Measurements from ENCODE around the gene TEX19. TPM values are rescaled to one million over a fixed set of nuclear protein-coding genes. Genes with fewer than 3 reads are reported as not detected.
"Not testable (repeated sequence)": the region's sequence is repeated elsewhere in the genome, so short reads cannot be mapped to it uniquely, and the experiment has no call there.

The TEX19 gene
- total and polyA plus RNA-seq, 9 of the 15 experiments (the other 6 are each of a cell fraction or from before 2014, with no cell fraction given), result 0.10 to 4.9 (median 1.9) TPM

- 0 out of 2 replicates have a peak, but pooled peaks have one; percentile 21 for TF ChIP-seq POLR2G (IDR thresholded peaks at IDR 0.05; ENCODE audit: low read depth, low read length)
- no peak for TF ChIP-seq SRSF1 (IDR thresholded peaks at IDR 0.05; ENCODE audit: low read depth, low read length)
- TF ChIP-seq ZNF551 (CRISPR knock-in tag; IDR thresholded peaks at IDR 0.05), result no peak
- TF ChIP-seq HIVEP1 (CRISPR knock-in tag; IDR thresholded peaks at IDR 0.05), result no peak
- TF ChIP-seq KDM2B (CRISPR knock-in tag; IDR thresholded peaks at IDR 0.05), result no peak
- TF ChIP-seq PRPF4 (IDR thresholded peaks at IDR 0.05; ENCODE audit: insufficient read depth, low read depth, low read length, poor library complexity, severe bottlenecking), result no peak
Measured at GRCh38 chr17:82411396-82412053, 52.5 kb downstream of the TEX19 start (continued).

- H3K4me1 ChIP-seq (replicated peaks in 1 of 2; ENCODE audit: control insufficient read depth in 2 of 2, insufficient read depth in 2 of 2, low read length in 2 of 2), result peaks cover 0 to 35% of the 10 kb centered on the region in 2 experiments; a peak in 3 of 5 replicates
- DNase-seq (ENCODE audit: extremely low read depth in 1 of 4, low spot score in 3 of 4); H3K9me1 ChIP-seq (ENCODE audit: control insufficient read depth, insufficient read depth, low read length); H4K20me1 ChIP-seq (replicated peaks; ENCODE audit: control insufficient read depth, insufficient read depth, low read length); FAIRE-seq; H3K4me3 ChIP-seq; H3K9ac ChIP-seq (ENCODE audit: insufficient read depth in 1 of 2, low read depth in 2 of 2, low read length in 2 of 2); H2AFZ ChIP-seq (ENCODE audit: low read depth, low read length); H3K9me3 ChIP-seq (replicated peaks; ENCODE audit: control insufficient read depth, insufficient read depth, low read depth, low read length); ATAC-seq; in situ Hi-C loops (cut with MboI); CTCF ChIA-PET (ENCODE audit: low intra/inter-chr PET ratio); BruUV-seq (replicated peaks); H3K4me2 ChIP-seq (ENCODE audit: insufficient read depth, low read length); H3K27me3 ChIP-seq (ENCODE audit: control insufficient read depth in 2 of 2, insufficient read depth in 2 of 2, low read length in 2 of 2); H3K27ac ChIP-seq (ENCODE audit: extremely low read depth, low read depth, low read length): not testable (repeated sequence)
- POLR2A ChIA-PET, result interaction anchor here (0.6 kb wide), 1 partner anchor 56 kb away, joined by 3 read pairs; no protein-coding TSS in a partner anchor
- intact Hi-C loops (cut with micrococcal nuclease), result loop anchor here (10.0 kb wide), 1 partner anchor 143 kb away; no protein-coding TSS in a partner anchor
- 91% methylated on average over 4 of the region's 16 CpGs for WGBS (ENCODE audit: insufficient coverage, low coverage, missing lambda C conversion rate)
- peaks cover 17% of the 10 kb centered on the region; the same call in 2 of the 3 replicates for H3K36me3 ChIP-seq (ENCODE audit: control insufficient read depth, insufficient read depth, low read length)
- peaks cover 19% of the 10 kb centered on the region for H3K79me2 ChIP-seq (ENCODE audit: control insufficient read depth, insufficient read depth, low read length)
Measured at GRCh38 chr17:82412081-82412480, 53.0 kb downstream of the TEX19 start.
